K562 (cell line): ENCODE measurements around the gene NRSN2. TPM values are rescaled to one million over a fixed set of nuclear protein-coding genes. Genes with fewer than 3 reads are reported as not detected.
A peak's percentile ranks its signal among the peaks of the same experiment; 100 is the strongest.

Experiments
- ATAC-seq: fragments of 200-7000 bp; cut with Tn5 transposase; 3 replicates; pipeline ENCODE4 v1.9.1; 2020; ENCODE audit warnings: moderate library complexity
- BruUV-seq: library from RNA; stranded (reverse); fragments of 400-500 nt; replicated peaks from 2 replicates; lab custom pipeline; 2021; lab: Mats Ljungman, UMichigan
- CTCF ChIA-PET: fragments of 300-600 bp; formaldehyde crosslinking; extraction: SDS; loops from one replicate; lab custom pipeline; 2021; ENCODE audit warnings: low intra/inter-chr PET ratio; lab: Yijun Ruan, JAX
- POLR2A ChIA-PET: fragments of 300-600, 350-650 bp; sonication (Branson Sonifier 250); formaldehyde crosslinking; extraction: SDS; loops from one replicate; lab custom pipeline; 2021; ENCODE audit warnings: antibody characterized with exemption, inconsistent platforms; lab: Yijun Ruan, JAX
- DNase-seq, 4 experiments: peaks; one replicate each; pipeline versions ENCODE4 v3.0.0 to v3.0.0-alpha.2; 2011 to 2018; ENCODE audit warnings: low spot score in 3 of 4, mixed read lengths in 3 of 4; ENCODE audit errors: extremely low read depth in 1 of 4
- FAIRE-seq: peaks from 2 replicates; lab custom pipeline; 2011; peaks lifted over from hg19 to GRCh38; lab: Jason Lieb, UNC
- H2AFZ ChIP-seq: 2 replicates; pipeline ENCODE4 v1.6.0; 2011; ENCODE audit warnings: low read depth, low read length, control low read depth, inconsistent platforms
- H3K27ac ChIP-seq: fragments of 200-600 bp; 3 replicates; pipeline ENCODE4 v1.8.0; 2011; ENCODE audit warnings: low read depth, mild to moderate bottlenecking, control low read depth, inconsistent platforms, low read length, moderate library complexity, mixed read lengths; ENCODE audit errors: extremely low read depth
- H3K27me3 ChIP-seq, 2 experiments: fragments of 300-600 bp in 1 of 2; 2 replicates in 1 of 2; 3 replicates in 1 of 2; pipeline versions ENCODE4 v1.6.0 to v1.8.0; 2011; ENCODE audit warnings: inconsistent platforms in 2 of 2, low read length in 2 of 2, mild to moderate bottlenecking in 1 of 2, mixed read lengths in 1 of 2, moderate library complexity in 1 of 2; ENCODE audit not compliant: control insufficient read depth in 2 of 2, insufficient read depth in 2 of 2
- H3K36me3 ChIP-seq: fragments of 300-600 bp; 3 replicates; pipeline ENCODE4 v1.8.0; 2011; ENCODE audit warnings: mild to moderate bottlenecking, low read length, inconsistent platforms; ENCODE audit not compliant: control insufficient read depth, insufficient read depth
- H3K4me1 ChIP-seq, 2 experiments: fragments of 200-600 bp in 1 of 2; replicated peaks in 1 of 2; 2 replicates in 1 of 2; 3 replicates in 1 of 2; pipeline versions ENCODE4 v1.5.1 to v1.8.0; 2011; ENCODE audit warnings: inconsistent platforms in 2 of 2, low read length in 2 of 2, mild to moderate bottlenecking in 1 of 2, mixed read lengths in 1 of 2, moderate library complexity in 1 of 2; ENCODE audit not compliant: control insufficient read depth in 2 of 2, insufficient read depth in 2 of 2
- H3K4me2 ChIP-seq: 2 replicates; pipeline ENCODE4 v1.6.1; 2011; ENCODE audit warnings: low read length, control low read depth, inconsistent platforms, mixed read lengths; ENCODE audit not compliant: insufficient read depth
- H3K4me3 ChIP-seq: fragments of 200-600 bp; sonication (generic), shearing (Covaris generic); 2 replicates; pipeline ENCODE4 v1.5.1; 2016; ENCODE audit warnings: control low read depth, inconsistent platforms
- H3K79me2 ChIP-seq: fragments of 200-600 bp; 3 replicates; pipeline ENCODE4 v1.8.0; 2011; ENCODE audit warnings: low read length, inconsistent platforms; ENCODE audit not compliant: control insufficient read depth, insufficient read depth
- H3K9ac ChIP-seq, 2 experiments: 2 replicates each; pipeline versions ENCODE4 v1.6.0 to v1.6.1; 2011; ENCODE audit warnings: low read depth in 2 of 2, low read length in 2 of 2, control low read depth in 1 of 2, inconsistent platforms in 1 of 2, mild to moderate bottlenecking in 1 of 2, mixed read lengths in 1 of 2; ENCODE audit not compliant: insufficient read depth in 1 of 2
- H3K9me1 ChIP-seq: one replicate; pipeline ENCODE4 v1.6.0; 2011; ENCODE audit warnings: inconsistent platforms, mild to moderate bottlenecking, low read length, moderate library complexity; ENCODE audit not compliant: control insufficient read depth, insufficient read depth
- H3K9me3 ChIP-seq: replicated peaks from 2 replicates; pipeline ENCODE4 v1.5.1; 2011; ENCODE audit warnings: low read depth, low read length, inconsistent platforms; ENCODE audit not compliant: control insufficient read depth, insufficient read depth
- H4K20me1 ChIP-seq: replicated peaks from 2 replicates; pipeline ENCODE4 v1.6.1; 2011; ENCODE audit warnings: low read length, inconsistent platforms, mixed read lengths; ENCODE audit not compliant: control insufficient read depth, insufficient read depth
- COPS2 ChIP-seq: fragments of 450-650 bp; conservative IDR thresholded peaks from 2 replicates; pipeline ENCODE4 v1.6.1; 2016; ENCODE audit warnings: mild to moderate bottlenecking, moderate library complexity
- EGR1 ChIP-seq: fragments of 450-650 bp; conservative IDR thresholded peaks from 2 replicates; pipeline ENCODE4 v1.6.1; 2017; ENCODE audit warnings: mild to moderate bottlenecking
- REST ChIP-seq, 2 experiments: fragments of 450-650 bp; formaldehyde crosslinking in 1 of 2; IDR thresholded peaks; 2 replicates each; pipeline versions ENCODE4 v1.4.0 to v1.6.1; 2014 to 2020; ENCODE audit warnings: mild to moderate bottlenecking in 2 of 2, borderline replicate concordance in 1 of 2, low read depth in 1 of 2
- SIN3A ChIP-seq, 2 experiments: fragments of 150-350 bp in 1 of 2; IDR thresholded peaks; 2 replicates each; pipeline ENCODE4 v1.6.1; 2011 to 2016; ENCODE audit warnings: borderline replicate concordance in 2 of 2, low read depth in 2 of 2, low read length in 2 of 2, mild to moderate bottlenecking in 2 of 2, moderate library complexity in 2 of 2; ENCODE audit not compliant: control insufficient read depth in 1 of 2
- SPI1 ChIP-seq: IDR thresholded peaks from 2 replicates; pipeline ENCODE4 v1.6.1; 2011; ENCODE audit warnings: low read depth, low read length, control low read depth, borderline replicate concordance
- WGBS: fragments of 100-300 bp; shearing (Covaris generic); methylation state at CpG from one replicate; pipeline ENCODE4 v1.1.6; 2016; ENCODE audit warnings: low coverage, mixed read lengths; ENCODE audit not compliant: insufficient coverage; ENCODE audit errors: missing lambda C conversion rate; 5-methylcytosine and 5-hydroxymethylcytosine counted together
- in situ Hi-C: fragments of 300-500 bp; cut with MboI; formaldehyde crosslinking; loops from 4 replicates; pipeline ENCODE4 v1.15.0; 2018; ENCODE audit warnings: inconsistent platforms, mixed read lengths
- intact Hi-C: fragments of 100-400 bp; cut with micrococcal nuclease; formaldehyde crosslinking; loops from 2 replicates; pipeline ENCODE4 v1.14.2; 2022
- polyA plus RNA-seq, 8 experiments: library from polyadenylated mRNA; depleted of rRNA in 4 of 8; stranded (reverse) in 5 of 8; unstranded in 3 of 8; fragments of >200 nt; fragmentation: Nextera tagmentation in 2 of 8; fragmentation: Illumina TruSeq in 1 of 8; extraction: Ambion mirVana in 2 of 8; extraction: Trizol in 1 of 8; gene quantifications; 2 replicates each; pipeline versions ENCODE4 v1.2.1 to v1.2.3, GENCODE V29; 2011 to 2014; ENCODE audit warnings: inconsistent platforms in 1 of 8, missing spikeins in 1 of 8
- total RNA-seq, 7 experiments: library from RNA; depleted of rRNA in 6 of 7; stranded (reverse); fragments of >200 nt in 6 of 7; fragmentation: Illumina TruSeq in 2 of 7; extraction: Trizol in 2 of 7; gene quantifications; 2 replicates each; pipeline versions ENCODE4 v1.2.1 to v1.2.3, GENCODE V29; 2011 to 2021; ENCODE audit warnings: low replicate concordance in 1 of 7
- TF ChIP-seq, protein P1 (sequence below): fragments of 250-450 bp; sonication (Bioruptor Pico); IDR thresholded peaks from 2 replicates; pipeline ENCODE4 v1.5.0; 2021; ENCODE audit warnings: mild to moderate bottlenecking, moderate library complexity

Gene NRSN2
- total and polyA plus RNA-seq, 9 of the 15 experiments (the other 6 are each of a cell fraction or from before 2014, with no cell fraction given): 7.5 to 29.7 (median 11.1) TPM

- H3K4me3 ChIP-seq: no peak overlapping the region
- 55% methylated on average over 15 of the region's 16 CpGs for WGBS
- CTCF ChIA-PET: interaction anchor here (1.0 kb wide), 1 partner anchor 71 kb away, joined by 3 read pairs; no protein-coding TSS in a partner anchor
- POLR2A ChIA-PET: interaction anchor here (0.6 to 2.1 kb wide), 12 partner anchors 10 to 896 kb away, joined by 3 to 9 read pairs (median 4); partner anchors contain the start of gene NRSN2
- BruUV-seq: no TSS peak
- ATAC-seq: peak; percentile 59
- H3K9ac ChIP-seq: peak overlapping the region in 1 of 2 experiments; percentile 66; a peak in 1 of 4 replicates
- FAIRE-seq: peak; percentile 92
- peak overlapping the region; percentile 19; the same call in 1 of the 3 replicates for H3K27ac ChIP-seq
- intact Hi-C loops (loop anchor here (1.0 to 2.0 kb wide), 2 partner anchors 42 to 121 kb away; no protein-coding TSS in a partner anchor), in situ Hi-C loops (no loop called here)
- peaks cover 16% of the 10 kb centered on the region; the same call in 1 of the 2 replicates for H4K20me1 ChIP-seq
- 0 out of 2 replicates have a peak overlapping the region, but pooled peaks have one; percentile 25 for H3K4me2 ChIP-seq
- DNase-seq: peak; percentile 58 to 78 (median 62)
- peaks cover 44% of the 10 kb centered on the region for H3K79me2 ChIP-seq
- no peak overlapping the region for H2AFZ ChIP-seq
- H3K27me3 ChIP-seq: no peaks in the 10 kb centered on the region
- H3K9me1 ChIP-seq: peaks cover 3% of the 10 kb centered on the region
- H3K4me1 ChIP-seq: peaks cover 16 to 43% of the 10 kb centered on the region in 2 experiments; a peak in 4 of 5 replicates
- H3K9me3 ChIP-seq: no peaks in the 10 kb centered on the region
- peaks cover 30% of the 10 kb centered on the region; the same call in 2 of the 3 replicates for H3K36me3 ChIP-seq
- TF ChIP-seq, protein P1, sequence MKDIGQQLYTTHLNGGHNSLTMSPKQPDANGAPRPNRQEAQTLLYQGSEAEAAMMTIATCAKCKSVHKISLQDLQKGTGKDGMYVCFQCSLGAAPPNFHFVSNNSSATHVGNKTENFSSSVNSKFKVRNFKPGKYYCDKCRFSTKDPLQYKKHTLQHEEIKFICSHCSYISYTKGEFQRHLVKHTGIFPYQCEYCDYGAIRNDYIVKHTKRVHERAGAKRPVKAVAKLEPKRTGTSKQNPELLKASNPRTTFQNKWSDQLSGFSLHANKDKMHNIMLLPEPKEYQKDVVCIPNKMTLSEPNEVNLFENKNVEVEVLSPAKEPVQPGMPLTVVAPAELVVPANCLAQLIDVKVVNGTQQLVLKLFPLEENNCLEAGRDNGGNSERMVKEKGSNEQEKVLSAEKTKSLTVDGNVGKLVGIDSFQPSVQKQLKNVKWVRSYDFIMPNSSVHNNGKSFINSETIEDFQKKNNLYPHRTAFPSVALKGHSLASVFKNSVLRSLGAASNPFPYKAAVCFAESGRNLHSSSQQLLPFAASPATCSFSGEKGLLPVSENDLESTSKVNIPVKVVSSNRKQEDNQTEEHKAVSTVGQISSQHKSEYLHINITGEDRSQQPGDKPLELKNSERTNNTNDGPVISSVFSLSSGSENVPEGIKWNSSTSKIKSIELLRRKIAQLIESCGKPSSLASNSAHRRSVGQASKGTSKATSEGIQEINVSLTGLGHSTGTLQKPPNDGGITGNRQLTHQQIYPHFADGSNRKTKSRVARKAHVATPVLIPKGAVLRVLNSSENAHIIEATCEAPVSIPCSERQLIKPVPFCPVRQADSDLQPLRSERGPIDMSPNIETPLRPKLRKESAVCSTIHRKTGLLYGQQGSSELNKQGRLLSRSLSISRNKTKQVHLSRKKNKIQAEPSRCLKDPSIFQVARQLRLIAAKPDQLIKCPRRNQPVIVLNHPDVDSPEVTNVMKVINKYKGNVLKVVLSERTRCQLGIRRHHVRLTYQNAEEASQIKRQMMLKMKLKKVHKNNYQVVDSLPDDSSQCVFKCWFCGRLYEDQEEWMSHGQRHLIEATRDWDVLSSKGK: no peak
- TF ChIP-seq SPI1 (peak; percentile 52; the same call in 1 of the 2 replicates), EGR1 (no peak), SIN3A (IDR thresholded peaks at IDR 0.05; ENCODE audit: borderline replicate concordance in 2 of 2, control insufficient read depth in 1 of 2, low read depth in 2 of 2, low read length in 2 of 2) (no peak), REST (IDR thresholded peaks at IDR 0.05; ENCODE audit: borderline replicate concordance) (peak; percentile 65; the same call in 1 of the 2 replicates), REST (CRISPR knock-in tag; IDR thresholded peaks at IDR 0.05; ENCODE audit: low read depth) (no peak), COPS2 (no peak)
Observed at GRCh38 chr20:330233-331149, 16.4 kb upstream of the NRSN2 start.
